PC-3 (cell line): Measurements from ENCODE around the gene NOTCH2NLA.
"Not testable (repeated sequence)": the region's sequence is repeated elsewhere in the genome, so short reads cannot be mapped to it uniquely, and the experiment has no call there.

Experiments used
- EZH2 ChIP-seq: fragments of 300-600 bp; sonication (generic); IDR thresholded peaks from one replicate; pipeline ENCODE4 v1.6.1; 2017; ENCODE audit warnings: antibody characterized with exemption, mild to moderate bottlenecking, low read length; ENCODE audit not compliant: unreplicated experiment
- TF ChIP-seq, protein P1 (sequence below): fragments of 300-600 bp; sonication (generic); conservative IDR thresholded peaks from 2 replicates; pipeline ENCODE4 v1.5.1; 2017; ENCODE audit warnings: antibody characterized with exemption, low read depth, mild to moderate bottlenecking, low read length

DNA sequence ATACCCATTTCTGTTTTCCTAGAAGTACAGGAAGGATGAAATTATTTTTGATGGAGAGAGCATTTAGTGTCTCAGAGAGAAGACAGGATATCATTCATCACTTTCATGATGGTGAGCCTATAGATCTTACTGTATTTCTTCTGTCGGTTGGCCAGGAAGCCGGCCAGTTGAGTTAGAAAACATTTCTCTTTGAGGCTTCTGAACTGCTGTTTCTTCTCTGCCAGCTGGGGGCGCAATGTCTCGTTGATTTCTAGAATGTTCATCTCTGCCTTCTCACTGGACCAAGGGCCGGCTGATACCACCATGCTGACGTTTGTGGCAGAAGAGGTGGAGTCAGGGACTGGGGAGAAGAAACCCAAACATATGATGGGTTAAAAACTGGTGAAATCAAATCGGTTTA is 84.4 kb downstream of the NOTCH2NLA start, which contains the start of gene NBPF10:
- TF ChIP-seq, protein P1, sequence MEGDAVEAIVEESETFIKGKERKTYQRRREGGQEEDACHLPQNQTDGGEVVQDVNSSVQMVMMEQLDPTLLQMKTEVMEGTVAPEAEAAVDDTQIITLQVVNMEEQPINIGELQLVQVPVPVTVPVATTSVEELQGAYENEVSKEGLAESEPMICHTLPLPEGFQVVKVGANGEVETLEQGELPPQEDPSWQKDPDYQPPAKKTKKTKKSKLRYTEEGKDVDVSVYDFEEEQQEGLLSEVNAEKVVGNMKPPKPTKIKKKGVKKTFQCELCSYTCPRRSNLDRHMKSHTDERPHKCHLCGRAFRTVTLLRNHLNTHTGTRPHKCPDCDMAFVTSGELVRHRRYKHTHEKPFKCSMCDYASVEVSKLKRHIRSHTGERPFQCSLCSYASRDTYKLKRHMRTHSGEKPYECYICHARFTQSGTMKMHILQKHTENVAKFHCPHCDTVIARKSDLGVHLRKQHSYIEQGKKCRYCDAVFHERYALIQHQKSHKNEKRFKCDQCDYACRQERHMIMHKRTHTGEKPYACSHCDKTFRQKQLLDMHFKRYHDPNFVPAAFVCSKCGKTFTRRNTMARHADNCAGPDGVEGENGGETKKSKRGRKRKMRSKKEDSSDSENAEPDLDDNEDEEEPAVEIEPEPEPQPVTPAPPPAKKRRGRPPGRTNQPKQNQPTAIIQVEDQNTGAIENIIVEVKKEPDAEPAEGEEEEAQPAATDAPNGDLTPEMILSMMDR = not testable (repeated sequence)
- TF ChIP-seq EZH2 = not testable (repeated sequence)
